GM18507 (cell line): ENCODE results near the gene ATIC.
"Not testable (repeated sequence)": the region's sequence is repeated elsewhere in the genome, so short reads cannot be mapped to it uniquely, and the experiment has no call there.

Experiments
- DNase-seq: peaks from one replicate; pipeline ENCODE4 v3.0.0; 2011; ENCODE audit warnings: low read depth; ENCODE audit not compliant: insufficient read length; ENCODE audit errors: extremely low spot score
- FAIRE-seq: peaks from 2 replicates; lab custom pipeline; 2011; peaks lifted over from hg19 to GRCh38; lab: Jason Lieb, UNC

Gene ATIC

DNA sequence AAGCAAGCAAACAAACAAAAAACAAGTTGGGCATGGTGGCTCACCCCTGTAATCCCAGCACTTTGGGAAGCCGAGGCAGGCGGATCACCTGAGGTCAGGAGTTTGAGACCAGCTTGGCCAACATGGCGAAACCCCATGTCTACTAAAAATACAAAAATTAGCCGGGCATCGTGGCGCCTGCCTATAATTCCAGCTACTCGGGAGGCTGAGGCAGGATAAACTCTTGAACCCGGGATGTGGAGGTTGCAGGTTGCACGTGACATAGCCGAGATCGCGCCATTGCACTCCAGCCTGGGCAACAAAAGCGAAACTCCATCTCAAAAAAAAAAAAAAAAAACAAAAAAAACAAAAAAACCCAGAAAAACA, 617 bp upstream of the ATIC start:
- DNase-seq, FAIRE-seq: not testable (repeated sequence)

DNA sequence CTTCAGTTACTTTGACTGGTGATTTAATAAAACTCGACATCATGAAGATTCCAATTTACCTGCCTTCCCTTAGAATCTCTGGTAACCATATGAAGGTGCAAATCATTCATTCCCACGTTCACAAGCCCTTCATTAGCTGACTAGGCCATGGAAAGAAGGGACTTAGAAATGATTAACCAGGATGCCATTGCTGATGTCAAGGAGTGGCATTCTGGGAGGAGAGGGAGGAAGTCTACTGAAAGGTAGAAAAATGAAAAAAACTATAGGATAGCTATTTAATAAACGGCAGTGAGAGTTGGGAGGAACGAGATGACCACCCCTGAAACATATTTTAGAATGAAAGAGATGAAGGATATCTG, 1.4 kb downstream of the ATIC start:
- FAIRE-seq (no peak), DNase-seq (no peak)

DNA sequence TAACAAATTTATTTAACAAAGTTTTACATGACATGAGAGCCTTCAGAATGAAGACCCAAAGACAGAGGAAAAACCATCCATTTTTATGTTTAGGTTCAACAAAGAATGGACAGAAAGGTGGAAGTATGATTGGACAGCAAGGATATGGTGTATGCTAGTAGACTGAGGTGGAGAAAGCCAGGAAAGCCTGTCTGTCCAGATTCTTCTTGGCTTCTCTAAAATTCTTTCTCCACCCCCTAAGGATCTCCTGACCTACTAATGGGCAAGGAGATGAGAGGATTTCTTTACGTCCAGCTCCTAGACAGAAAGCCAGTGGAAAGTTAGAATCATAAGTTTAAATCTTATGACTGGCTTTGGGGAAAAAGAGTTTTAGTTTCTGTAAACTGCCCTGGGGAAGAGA, 3.0 kb downstream of the ATIC start:
- no peak for DNase-seq
- no peak for FAIRE-seq

GRCh38 chr2:215315301-215315700, 3.4 kb downstream of the ATIC start:
- no peak for FAIRE-seq

GRCh38 chr2:215316336-215316735, 4.5 kb downstream of the ATIC start:
- DNase-seq (no peak), FAIRE-seq (no peak)

More at GRCh38 chr2:215315301-215315700, 3.4 kb downstream of the ATIC start:
- DNase-seq = no peak

- FAIRE-seq (no peak), DNase-seq (no peak)
These were observed 7.6 kb downstream of the ATIC start for GRCh38 chr2:215319500-215319899.

GRCh38 chr2:215320102-215320501, 8.2 kb downstream of the ATIC start:
- no peak for FAIRE-seq
- no peak for DNase-seq

- FAIRE-seq (no peak), DNase-seq (no peak)
These were observed 8.8 kb downstream of the ATIC start for GRCh38 chr2:215320679-215321078.

GRCh38 chr2:215324811-215325210, 13.0 kb downstream of the ATIC start:
- DNase-seq (no peak), FAIRE-seq (no peak)

GRCh38 chr2:215328066-215328465, 16.2 kb downstream of the ATIC start:
- no peak for DNase-seq
- FAIRE-seq = no peak

GRCh38 chr2:215332872-215333595, 21.2 kb downstream of the ATIC start:
- DNase-seq (no peak), FAIRE-seq (peak; percentile 45)

- DNase-seq = no peak
- no peak for FAIRE-seq
These were observed 27.2 kb downstream of the ATIC start for GRCh38 chr2:215338883-215339679.

DNA sequence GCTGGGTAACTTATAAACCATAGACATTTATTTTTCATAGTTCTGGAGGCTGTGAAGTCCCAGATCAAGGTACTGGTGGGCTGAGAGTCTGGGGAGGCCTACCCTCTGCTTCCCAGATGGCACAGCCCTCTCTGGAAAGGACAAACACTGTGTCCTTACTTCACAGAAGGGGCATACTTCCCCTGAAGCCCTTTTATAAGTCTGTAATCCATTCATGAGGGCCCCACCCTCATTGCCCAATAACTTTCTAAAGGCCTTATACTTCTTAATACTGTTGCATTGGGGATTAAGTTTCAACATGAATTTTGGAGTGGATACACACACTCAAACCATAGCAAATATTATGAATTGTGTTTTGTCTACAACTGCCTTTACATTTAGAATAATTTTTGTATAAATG, 36.0 kb downstream of the ATIC start:
- FAIRE-seq (no peak), DNase-seq (no peak)

DNA sequence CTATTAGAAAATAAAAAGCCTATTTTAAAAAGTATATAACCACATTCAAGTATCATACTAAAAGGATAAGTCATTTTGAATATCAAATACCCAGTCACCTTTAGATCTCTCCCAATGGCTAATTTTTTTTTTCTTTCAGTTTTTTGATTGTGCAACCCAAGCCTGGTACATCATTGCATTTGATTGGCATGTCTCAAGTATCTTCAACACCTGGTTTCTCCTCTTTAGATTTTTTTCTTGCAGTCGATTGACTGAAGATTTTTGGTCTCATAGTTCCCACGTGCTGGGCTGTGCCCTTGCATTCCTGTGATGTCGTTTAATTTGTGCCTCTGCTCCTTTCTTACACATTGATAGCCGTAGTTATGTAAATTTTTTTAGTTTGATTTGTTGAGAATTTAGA, 40.7 kb downstream of the ATIC start:
- no peak for DNase-seq
- FAIRE-seq = no peak

DNA sequence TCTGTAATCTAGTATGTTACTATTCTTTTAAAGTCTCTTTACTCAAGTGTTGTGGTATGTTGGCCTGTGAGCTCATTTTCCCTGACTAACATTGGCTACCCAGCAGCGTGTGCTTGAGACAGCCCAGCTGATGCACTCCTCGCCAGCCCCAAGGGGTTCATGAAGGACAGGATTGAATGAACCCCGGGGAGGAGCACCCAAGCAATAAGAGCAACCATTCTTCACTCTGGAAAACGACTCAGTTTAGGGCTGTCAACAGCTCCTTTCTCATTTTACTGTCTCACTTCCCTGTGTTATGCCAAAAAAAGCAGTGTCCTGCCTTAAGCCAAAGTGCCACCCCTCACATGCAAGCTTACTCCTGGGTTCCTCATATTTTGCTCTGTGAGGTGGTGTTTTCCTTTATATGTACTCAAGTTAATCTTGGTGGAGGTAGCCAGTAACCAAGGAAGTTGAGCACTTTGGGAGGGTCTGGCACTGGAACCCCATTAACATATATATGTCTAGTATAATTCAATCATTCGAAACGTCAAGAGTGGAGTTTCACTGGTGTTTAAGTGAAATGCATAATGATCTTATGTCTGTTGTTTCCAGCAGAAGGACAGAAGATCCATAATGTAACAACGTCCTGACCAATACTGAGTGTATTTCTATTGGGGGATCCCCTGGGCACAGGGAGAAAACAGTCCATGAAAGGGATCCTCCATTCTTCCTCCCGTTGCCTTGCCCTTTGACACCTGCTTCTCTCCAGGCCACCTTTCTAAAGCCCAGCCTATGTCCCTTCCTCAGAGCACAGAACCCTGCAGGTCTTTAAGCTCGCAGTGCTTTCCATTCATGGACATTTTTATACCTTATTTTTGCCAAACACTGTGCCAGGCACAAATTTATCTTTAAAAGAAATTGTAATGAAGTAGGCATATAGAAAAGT, 43.2 kb downstream of the ATIC start:
- FAIRE-seq (no peak), DNase-seq (no peak)

DNA sequence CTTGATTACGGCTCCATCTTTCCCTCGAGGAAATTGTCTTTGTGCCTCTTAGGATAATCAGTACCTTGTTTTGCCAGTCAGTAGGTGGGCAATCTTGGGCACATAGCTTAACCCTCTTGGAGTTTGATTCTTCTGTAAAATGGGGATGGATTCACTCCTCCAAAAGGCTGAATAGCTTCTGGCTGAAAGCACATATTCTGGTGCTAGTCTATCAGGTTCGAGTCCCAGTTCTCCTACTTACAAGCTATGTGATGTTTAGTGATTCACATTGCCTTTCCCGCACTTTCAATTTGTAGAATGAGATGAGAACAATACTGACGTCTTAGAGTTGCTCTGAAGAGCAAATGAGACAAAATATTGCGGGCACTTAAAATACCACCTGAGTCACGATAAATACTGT, 43.9 kb downstream of the ATIC start:
- no peak for DNase-seq
- no peak for FAIRE-seq

DNA sequence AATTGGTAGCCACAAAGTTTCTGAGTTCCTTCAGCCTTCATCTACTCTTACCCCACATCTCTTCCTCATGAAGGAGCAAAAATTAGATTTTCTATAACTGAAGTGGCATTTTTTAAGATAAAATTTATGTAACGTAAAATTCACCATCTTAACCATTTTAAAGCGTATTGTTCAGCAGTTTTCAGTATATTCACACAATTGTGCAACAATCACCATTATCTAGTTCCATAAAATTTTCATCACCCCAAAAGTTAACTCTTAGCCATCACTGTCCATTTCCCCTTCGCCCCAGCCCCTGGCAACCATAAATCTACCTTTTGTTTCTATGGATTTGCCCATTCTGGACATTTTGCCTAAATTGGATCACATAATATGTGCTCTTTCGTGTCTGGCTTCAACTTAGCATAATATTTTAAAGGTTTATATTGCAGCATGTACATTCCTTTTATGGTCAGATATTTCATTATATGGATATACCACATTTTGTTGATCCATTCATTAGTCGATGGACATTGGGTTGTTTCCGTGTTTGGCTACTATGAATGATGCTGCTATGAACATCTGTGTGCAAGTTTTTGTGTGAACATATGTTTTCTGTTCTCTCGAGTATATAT, 44.6 kb downstream of the ATIC start:
- FAIRE-seq = no peak
- DNase-seq = no peak

- no peak for FAIRE-seq
- DNase-seq = no peak
These were observed 45.1 kb downstream of the ATIC start for GRCh38 chr2:215356948-215357461.

DNA sequence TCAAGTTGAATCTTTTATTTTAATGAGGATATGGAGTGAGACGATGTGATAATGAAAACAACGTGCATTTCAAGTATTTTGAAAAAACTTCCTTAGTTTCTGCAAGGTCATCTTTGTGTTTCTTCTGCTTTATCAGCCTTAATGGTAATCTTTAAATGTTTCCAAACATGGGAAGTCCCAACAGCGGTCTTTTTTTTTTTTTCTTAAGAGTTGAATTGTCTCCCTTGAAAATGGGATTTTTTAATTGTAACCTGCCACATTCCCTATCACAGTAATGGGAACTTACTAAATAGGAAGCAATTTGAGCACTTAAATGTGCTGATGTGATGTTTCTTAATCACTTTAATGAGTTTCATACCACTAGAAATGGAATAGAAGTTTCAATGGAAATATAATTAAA, 45.8 kb downstream of the ATIC start:
- FAIRE-seq (no peak), DNase-seq (no peak)
